Measurements from ENCODE around the gene ZNF385A.

Gene ZNF385A

GRCh38 chr12:54374562-54375258 lies 9.8 kb downstream of the ZNF385A start:
- Histone ChIP-seq H3K36me3 (ENCODE audit: insufficient read depth, low read length) (no peaks in the 10 kb centered on the region), H3F3A (ENCODE audit: insufficient read depth, low read length) (no peaks in the 10 kb centered on the region), H2AFZ (ENCODE audit: low read length) (no peak overlapping the region), H3K4me1 (ENCODE audit: insufficient read depth, low read length, severe bottlenecking) (peaks cover 15% of the 10 kb centered on the region), H3K4me2 (ENCODE audit: low read length) (no peak overlapping the region), H3K4me3 (ENCODE audit: low read depth, low read length, poor library complexity, severe bottlenecking) (no peak overlapping the region), H3K9me3 (ENCODE audit: low read length) (no peaks in the 10 kb centered on the region), H3K79me2 (ENCODE audit: insufficient read depth, low read length) (no peaks in the 10 kb centered on the region), H4K20me1 (ENCODE audit: insufficient read depth, low read length) (no peaks in the 10 kb centered on the region), H3K9ac (ENCODE audit: low read length) (no peak overlapping the region), H3K9me2 (ENCODE audit: low read depth, low read length) (no peaks in the 10 kb centered on the region), H3K27ac (ENCODE audit: low read depth, low read length, poor library complexity, severe bottlenecking) (no peak overlapping the region), H3K27me3 (ENCODE audit: insufficient read depth, low read length) (peaks cover 6% of the 10 kb centered on the region; the same call in 1 of the 2 replicates)
- TF ChIP-seq, protein P1, sequence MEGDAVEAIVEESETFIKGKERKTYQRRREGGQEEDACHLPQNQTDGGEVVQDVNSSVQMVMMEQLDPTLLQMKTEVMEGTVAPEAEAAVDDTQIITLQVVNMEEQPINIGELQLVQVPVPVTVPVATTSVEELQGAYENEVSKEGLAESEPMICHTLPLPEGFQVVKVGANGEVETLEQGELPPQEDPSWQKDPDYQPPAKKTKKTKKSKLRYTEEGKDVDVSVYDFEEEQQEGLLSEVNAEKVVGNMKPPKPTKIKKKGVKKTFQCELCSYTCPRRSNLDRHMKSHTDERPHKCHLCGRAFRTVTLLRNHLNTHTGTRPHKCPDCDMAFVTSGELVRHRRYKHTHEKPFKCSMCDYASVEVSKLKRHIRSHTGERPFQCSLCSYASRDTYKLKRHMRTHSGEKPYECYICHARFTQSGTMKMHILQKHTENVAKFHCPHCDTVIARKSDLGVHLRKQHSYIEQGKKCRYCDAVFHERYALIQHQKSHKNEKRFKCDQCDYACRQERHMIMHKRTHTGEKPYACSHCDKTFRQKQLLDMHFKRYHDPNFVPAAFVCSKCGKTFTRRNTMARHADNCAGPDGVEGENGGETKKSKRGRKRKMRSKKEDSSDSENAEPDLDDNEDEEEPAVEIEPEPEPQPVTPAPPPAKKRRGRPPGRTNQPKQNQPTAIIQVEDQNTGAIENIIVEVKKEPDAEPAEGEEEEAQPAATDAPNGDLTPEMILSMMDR (IDR thresholded peaks at IDR 0.05; ENCODE audit: low read length), result no peak
- no peak for TF ChIP-seq EZH2 (IDR thresholded peaks at IDR 0.05; ENCODE audit: borderline replicate concordance, low read length)

DNA sequence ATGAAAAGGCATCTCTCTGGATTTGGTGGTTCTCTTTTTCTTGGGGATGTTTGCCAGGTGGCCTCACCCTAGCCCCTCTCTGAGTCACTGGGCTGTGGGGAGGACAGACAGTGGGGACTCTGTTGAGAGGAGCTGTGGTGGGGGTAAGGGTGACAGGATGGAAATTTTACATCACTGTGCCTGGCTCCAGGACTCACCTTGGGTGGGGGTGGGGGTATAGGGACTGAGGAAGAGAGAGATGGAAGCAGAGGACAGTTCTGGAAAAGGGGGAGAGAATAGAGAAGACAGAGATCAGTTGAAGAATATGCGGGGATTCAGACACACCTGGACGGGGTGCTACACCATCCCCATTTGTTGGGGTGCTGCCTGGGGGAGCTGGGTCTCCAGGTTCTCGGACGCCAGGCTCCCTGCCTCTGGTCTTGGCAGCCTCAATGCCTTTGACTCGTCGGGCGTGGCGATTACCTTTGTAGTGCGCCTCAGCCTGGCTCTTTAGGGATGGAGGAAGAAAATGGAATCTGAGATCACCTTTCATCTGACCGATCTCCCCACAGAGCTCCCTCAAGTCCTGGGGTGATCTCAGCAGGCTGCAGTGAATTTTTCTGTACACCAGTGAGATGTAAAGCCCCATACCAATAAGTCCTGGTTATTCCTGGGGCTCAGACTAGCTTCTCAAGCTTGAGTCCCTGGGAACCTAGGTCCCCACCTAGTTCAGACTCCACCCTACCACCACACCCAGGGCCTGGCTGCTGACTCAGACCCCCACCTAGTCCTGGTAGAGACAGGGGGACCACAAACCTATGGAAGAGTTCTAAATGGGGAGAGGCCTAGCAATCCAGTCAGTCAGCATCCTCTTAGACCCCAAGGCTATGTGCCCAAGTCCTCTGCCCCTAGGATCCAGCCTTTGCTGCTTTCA lies 10.6 kb downstream of the ZNF385A start:
- no peak overlapping the region for H3K9ac ChIP-seq (ENCODE audit: low read length)
- no peaks in the 10 kb centered on the region for H4K20me1 ChIP-seq (ENCODE audit: insufficient read depth, low read length)
- no peaks in the 10 kb centered on the region for H3K36me3 ChIP-seq (ENCODE audit: insufficient read depth, low read length)
- H3K27ac ChIP-seq (ENCODE audit: low read depth, low read length, poor library complexity, severe bottlenecking), result no peak overlapping the region
- no peak overlapping the region for H3K4me3 ChIP-seq (ENCODE audit: low read depth, low read length, poor library complexity, severe bottlenecking)
- peaks cover 18% of the 10 kb centered on the region for H3K4me1 ChIP-seq (ENCODE audit: insufficient read depth, low read length, severe bottlenecking)
- no peaks in the 10 kb centered on the region for H3K9me3 ChIP-seq (ENCODE audit: low read length)
- H2AFZ ChIP-seq (ENCODE audit: low read length), result no peak overlapping the region
- no peak overlapping the region for H3K4me2 ChIP-seq (ENCODE audit: low read length)
- peaks cover 6% of the 10 kb centered on the region; the same call in 1 of the 2 replicates for H3K27me3 ChIP-seq (ENCODE audit: insufficient read depth, low read length)
- H3K9me2 ChIP-seq (ENCODE audit: low read depth, low read length), result no peaks in the 10 kb centered on the region
- no peaks in the 10 kb centered on the region for H3F3A ChIP-seq (ENCODE audit: insufficient read depth, low read length)
- no peaks in the 10 kb centered on the region for H3K79me2 ChIP-seq (ENCODE audit: insufficient read depth, low read length)
- TF ChIP-seq, protein P1 (IDR thresholded peaks at IDR 0.05; ENCODE audit: low read length), result no peak
- no peak for TF ChIP-seq EZH2 (IDR thresholded peaks at IDR 0.05; ENCODE audit: borderline replicate concordance, low read length)

GRCh38 chr12:54372113-54372806 lies 12.3 kb downstream of the ZNF385A start:
- H3K79me2 ChIP-seq (ENCODE audit: insufficient read depth, low read length), result no peaks in the 10 kb centered on the region
- H3K9ac ChIP-seq (ENCODE audit: low read length), result no peak overlapping the region
- peaks cover 26% of the 10 kb centered on the region for H3K4me1 ChIP-seq (ENCODE audit: insufficient read depth, low read length, severe bottlenecking)
- H3K9me3 ChIP-seq (ENCODE audit: low read length), result no peaks in the 10 kb centered on the region
- no peaks in the 10 kb centered on the region; the same call in 1 of the 2 replicates for H3K27me3 ChIP-seq (ENCODE audit: insufficient read depth, low read length)
- no peak overlapping the region for H3K4me3 ChIP-seq (ENCODE audit: low read depth, low read length, poor library complexity, severe bottlenecking)
- no peak overlapping the region for H3K4me2 ChIP-seq (ENCODE audit: low read length)
- no peak for TF ChIP-seq EZH2 (IDR thresholded peaks at IDR 0.05; ENCODE audit: borderline replicate concordance, low read length)
- TF ChIP-seq, protein P1 (IDR thresholded peaks at IDR 0.05; ENCODE audit: low read length), result no peak
- H3F3A ChIP-seq (ENCODE audit: insufficient read depth, low read length), result no peaks in the 10 kb centered on the region
- H2AFZ ChIP-seq (ENCODE audit: low read length), result no peak overlapping the region
- no peaks in the 10 kb centered on the region for H3K9me2 ChIP-seq (ENCODE audit: low read depth, low read length)
- no peak overlapping the region for H3K27ac ChIP-seq (ENCODE audit: low read depth, low read length, poor library complexity, severe bottlenecking)
- H3K36me3 ChIP-seq (ENCODE audit: insufficient read depth, low read length), result no peaks in the 10 kb centered on the region
- H4K20me1 ChIP-seq (ENCODE audit: insufficient read depth, low read length), result no peaks in the 10 kb centered on the region
